Measurements from ENCODE around the gene IWS1.
"Not testable (repeated sequence)": the region's sequence is repeated elsewhere in the genome, so short reads cannot be mapped to it uniquely, and the experiment has no call there.

IWS1 gene

DNA sequence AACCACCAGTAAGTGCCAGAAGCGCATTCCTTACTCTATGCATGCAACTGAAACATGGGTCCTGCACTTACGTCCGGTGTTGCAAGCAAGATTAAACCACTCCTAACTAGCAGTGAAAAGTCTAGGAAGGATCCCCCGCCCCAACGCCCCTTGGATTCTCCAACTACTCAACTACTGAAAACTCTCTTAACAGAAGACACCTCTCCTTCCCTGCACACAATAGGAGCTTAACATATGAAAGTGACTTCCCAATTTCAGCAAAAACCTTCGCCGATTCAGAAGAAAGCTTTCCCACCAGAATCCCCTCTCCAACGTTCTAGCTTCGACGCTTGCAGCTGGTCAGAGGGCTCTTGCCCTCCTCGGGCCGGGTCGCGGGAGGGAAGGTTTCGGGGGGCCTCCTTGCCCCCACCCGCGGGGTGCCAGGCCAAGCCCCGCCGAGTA is 578 bp downstream of the IWS1 start:
- H3K4me3 Mint-ChIP-seq: peak overlapping the region; percentile 85
- peaks cover 43% of the 10 kb centered on the region for H3K36me3 Mint-ChIP-seq
- H3K27ac Mint-ChIP-seq: peak overlapping the region; percentile 97
- no peak for ATAC-seq
- H3K4me1 Mint-ChIP-seq: peaks cover 36% of the 10 kb centered on the region
- no peaks in the 10 kb centered on the region for H3K9me3 Mint-ChIP-seq
- DNase-seq (ENCODE audit: low spot score in 2 of 2): no peak

DNA sequence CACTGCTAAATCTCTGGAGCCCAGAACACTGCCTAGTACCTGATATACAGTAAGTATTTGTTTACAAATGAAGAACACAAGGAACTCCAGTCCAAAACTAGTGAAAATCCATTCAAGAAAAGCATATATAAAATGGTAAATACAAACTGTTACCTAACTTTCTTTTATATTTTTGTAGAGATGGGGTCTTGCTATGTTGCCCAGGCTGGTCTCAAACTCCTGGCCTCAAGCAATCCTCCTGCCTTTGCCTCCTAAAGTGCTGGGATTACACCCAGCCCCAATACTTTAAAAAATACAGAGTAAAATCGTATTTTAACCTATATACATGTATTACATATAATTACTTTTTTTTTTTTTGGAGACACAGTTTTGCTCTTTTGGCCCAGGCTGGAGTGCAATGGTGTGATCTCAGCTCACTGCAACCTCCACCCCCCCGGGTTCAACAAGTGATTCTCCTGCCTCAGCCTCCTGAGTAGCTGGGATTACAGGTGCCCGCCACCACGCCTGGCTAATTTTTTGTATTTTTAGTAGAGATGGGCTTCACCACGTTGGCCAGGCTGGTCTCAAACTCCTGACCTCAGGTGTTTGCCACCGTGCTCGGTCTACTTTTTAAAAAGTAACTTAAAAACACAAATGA is 2.0 kb downstream of the IWS1 start:
- Mint-ChIP-seq H3K4me3 (peak overlapping the region; percentile 85), H3K4me1 (peaks cover 42% of the 10 kb centered on the region), H3K36me3 (peaks cover 57% of the 10 kb centered on the region), H3K27ac (peak overlapping the region; percentile 19)
- not testable (repeated sequence) for ATAC-seq; H3K9me3 Mint-ChIP-seq; DNase-seq (ENCODE audit: low spot score in 2 of 2)

DNA sequence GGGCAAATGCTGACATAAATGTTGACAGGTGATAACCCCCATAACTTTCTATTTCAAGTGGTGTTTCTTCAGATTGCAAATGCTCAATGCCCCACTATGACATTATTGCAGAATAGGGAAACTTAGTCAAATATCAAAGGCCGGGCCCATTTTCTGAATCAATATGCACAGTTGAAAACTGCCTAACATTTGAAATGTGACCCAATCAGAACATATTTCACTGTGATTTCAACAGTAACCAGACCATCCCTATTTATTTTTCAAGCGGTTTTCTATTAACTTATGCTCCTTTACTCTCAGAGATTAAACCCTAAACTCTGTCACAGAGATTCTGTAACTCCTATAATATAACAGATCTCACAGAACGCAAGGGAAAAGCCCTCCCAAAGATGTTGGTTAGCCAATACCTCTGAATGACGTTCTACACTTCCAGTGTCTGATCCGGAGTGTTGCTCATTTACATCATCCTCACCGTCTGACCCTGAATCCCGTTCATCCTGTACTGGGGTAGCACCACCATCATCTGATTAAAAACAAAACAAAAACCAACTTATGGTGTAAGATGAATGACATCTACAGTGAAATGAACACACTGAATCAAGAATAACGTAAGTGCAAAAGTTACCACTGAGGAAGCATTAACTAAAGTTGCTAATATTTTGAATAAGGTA is 2.9 kb downstream of the IWS1 start:
- H3K4me1 Mint-ChIP-seq: peaks cover 42% of the 10 kb centered on the region
- H3K36me3 Mint-ChIP-seq: peaks cover 66% of the 10 kb centered on the region
- H3K27ac Mint-ChIP-seq: peak overlapping the region; percentile 19
- DNase-seq (ENCODE audit: low spot score in 2 of 2) (no peak), ATAC-seq (peak; percentile 57)
- no peaks in the 10 kb centered on the region for H3K9me3 Mint-ChIP-seq
- H3K4me3 Mint-ChIP-seq: peak overlapping the region; percentile 48

DNA sequence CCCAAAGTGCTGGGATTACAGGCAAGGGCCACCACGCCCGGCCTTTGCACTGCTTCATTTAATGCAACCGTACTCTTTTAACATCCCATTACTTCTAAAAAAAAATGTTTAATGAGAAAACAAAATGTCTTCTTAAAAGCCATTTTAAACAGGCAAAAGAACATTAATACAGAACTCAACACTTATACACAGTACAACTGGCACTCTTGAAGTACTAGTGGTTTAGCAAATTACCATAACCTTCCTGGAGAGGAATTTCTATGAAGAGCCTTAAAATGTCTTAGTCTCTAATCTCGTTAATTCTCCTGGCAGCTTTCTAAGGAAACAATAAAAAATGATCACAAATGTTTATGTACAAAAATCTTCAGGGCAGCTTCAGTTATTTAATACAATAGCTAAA is 5.9 kb downstream of the IWS1 start:
- ATAC-seq (no peak), DNase-seq (ENCODE audit: low spot score in 2 of 2) (no peak)
- H3K27ac Mint-ChIP-seq: peak overlapping the region; percentile 12
- H3K4me1 Mint-ChIP-seq: peaks cover 54% of the 10 kb centered on the region
- no peaks in the 10 kb centered on the region for H3K9me3 Mint-ChIP-seq
- H3K4me3 Mint-ChIP-seq: no peak overlapping the region
- H3K36me3 Mint-ChIP-seq: peaks cover 83% of the 10 kb centered on the region

DNA sequence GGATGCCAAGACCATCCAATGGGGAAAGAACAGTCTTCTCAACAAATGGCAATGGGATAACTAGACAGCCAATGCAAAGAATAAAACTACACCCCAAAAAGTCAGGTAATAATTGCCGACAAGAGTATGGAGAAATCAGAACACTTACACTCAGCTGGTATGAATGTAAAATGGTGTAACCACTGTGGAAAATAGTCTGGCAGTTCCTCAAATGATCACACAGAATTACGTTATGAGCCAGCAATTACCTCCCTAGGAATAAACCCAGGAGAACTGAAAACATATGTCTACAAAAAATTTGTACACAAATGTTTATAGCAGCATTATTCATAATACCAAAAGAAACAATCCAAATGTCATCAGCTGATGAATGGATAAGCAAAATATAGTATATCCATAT is 8.8 kb downstream of the IWS1 start:
- Mint-ChIP-seq H3K4me3 (no peak overlapping the region), H3K4me1 (peaks cover 64% of the 10 kb centered on the region), H3K9me3 (no peaks in the 10 kb centered on the region), H3K27ac (no peak overlapping the region), H3K36me3 (peaks cover 94% of the 10 kb centered on the region)
- DNase-seq (ENCODE audit: low spot score in 2 of 2) (no peak), ATAC-seq (no peak)

DNA sequence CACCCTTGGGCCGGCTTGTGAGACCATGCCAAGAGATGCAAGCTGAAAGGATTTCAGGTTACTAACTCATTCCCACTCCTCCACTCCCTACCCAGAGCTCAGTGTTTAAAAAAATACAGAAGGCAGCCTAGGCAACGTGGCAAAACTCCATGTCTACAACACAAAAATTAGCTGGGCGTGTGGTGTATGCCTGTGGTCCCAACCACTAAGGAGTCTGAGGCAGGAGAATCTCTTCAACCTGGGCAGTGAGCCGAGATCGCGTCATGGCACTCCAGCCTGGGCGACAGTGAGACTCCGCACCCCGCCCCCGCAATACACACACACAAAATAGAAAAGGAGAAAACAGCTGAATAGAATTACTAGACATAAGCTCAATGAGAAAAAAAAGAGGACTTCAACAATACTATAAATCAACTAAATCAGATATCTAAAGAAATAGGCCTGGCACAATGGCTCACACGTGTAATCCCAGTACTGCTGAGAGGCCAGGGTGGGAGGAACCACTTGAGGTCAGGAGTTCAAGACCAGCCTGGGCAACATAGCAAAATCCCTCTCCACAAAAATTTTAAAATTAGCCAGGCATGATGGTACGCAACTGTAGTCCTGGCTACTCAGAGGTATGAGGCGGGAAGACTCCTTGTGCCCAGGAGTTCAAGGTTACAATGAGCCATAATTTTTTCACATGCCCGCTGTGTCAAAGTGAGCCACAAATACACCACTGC is 10.1 kb downstream of the IWS1 start:
- DNase-seq (ENCODE audit: low spot score in 2 of 2) (no peak), ATAC-seq (no peak)
- Mint-ChIP-seq H3K27ac (peak overlapping the region; percentile 71), H3K4me1 (peaks cover 69% of the 10 kb centered on the region), H3K4me3 (no peak overlapping the region), H3K36me3 (peaks cover 81% of the 10 kb centered on the region), H3K9me3 (no peaks in the 10 kb centered on the region)

GRCh38 chr2:127515383-127515915 is 10.8 kb downstream of the IWS1 start:
- Mint-ChIP-seq H3K4me1 (peaks cover 75% of the 10 kb centered on the region), H3K36me3 (peaks cover 74% of the 10 kb centered on the region), H3K4me3 (no peak overlapping the region), H3K9me3 (no peaks in the 10 kb centered on the region), H3K27ac (peak overlapping the region; percentile 71)
- ATAC-seq (no peak), DNase-seq (ENCODE audit: low spot score in 2 of 2) (no peak)

DNA sequence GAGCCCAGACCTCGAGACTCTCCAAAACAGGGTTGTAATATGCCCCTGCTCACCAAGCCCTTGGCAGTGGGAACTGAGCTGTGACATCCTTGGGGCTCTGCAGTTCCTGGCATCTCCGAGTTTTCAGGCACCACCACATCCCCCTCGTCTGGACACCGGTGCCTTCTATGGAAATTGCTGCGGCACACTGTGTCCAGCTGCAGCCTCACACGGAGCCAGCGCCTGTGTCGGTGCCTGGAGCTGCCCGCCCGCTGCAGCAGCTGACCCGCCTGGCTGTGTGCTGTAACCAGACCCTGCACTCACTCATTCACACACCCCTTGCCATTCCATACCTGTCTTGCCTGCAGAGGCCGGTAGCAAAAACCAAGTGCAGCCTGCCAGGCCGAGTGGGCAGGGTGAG is 11.8 kb downstream of the IWS1 start:
- no peak for DNase-seq (ENCODE audit: low spot score in 2 of 2)
- Mint-ChIP-seq H3K4me1 (peaks cover 71% of the 10 kb centered on the region), H3K36me3 (peaks cover 69% of the 10 kb centered on the region), H3K27ac (peak overlapping the region; percentile 71), H3K9me3 (no peaks in the 10 kb centered on the region), H3K4me3 (no peak overlapping the region)
- ATAC-seq: no peak

DNA sequence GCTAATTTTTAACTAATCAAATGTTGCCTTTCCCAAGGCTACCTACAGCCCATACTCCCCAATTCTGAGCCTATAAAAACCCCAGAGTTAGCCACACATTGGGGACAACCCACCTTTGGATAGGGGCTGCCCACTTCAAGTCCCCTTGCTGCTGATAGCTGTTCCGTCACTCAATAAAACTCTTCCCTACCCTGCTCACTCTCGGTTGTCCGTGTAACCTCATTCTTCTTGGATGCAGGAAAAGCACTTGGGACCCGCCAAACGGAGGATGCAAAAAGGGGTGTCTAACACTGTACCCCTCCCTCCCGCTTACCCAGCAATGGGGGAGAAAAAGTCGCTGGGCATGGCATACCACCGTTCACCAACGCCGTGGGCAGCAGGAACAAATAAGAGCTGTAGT is 12.2 kb downstream of the IWS1 start:
- ATAC-seq: no peak
- Mint-ChIP-seq H3K27ac (peak overlapping the region; percentile 71), H3K9me3 (no peaks in the 10 kb centered on the region), H3K4me1 (peaks cover 69% of the 10 kb centered on the region), H3K36me3 (peaks cover 65% of the 10 kb centered on the region), H3K4me3 (no peak overlapping the region)
- no peak for DNase-seq (ENCODE audit: low spot score in 2 of 2)

- Mint-ChIP-seq H3K36me3 (peaks cover 54% of the 10 kb centered on the region), H3K4me1 (peaks cover 69% of the 10 kb centered on the region), H3K27ac (peak overlapping the region; percentile 48), H3K4me3 (no peak overlapping the region), H3K9me3 (no peaks in the 10 kb centered on the region)
- ATAC-seq (no peak), DNase-seq (ENCODE audit: low spot score in 2 of 2) (no peak)
Measured at GRCh38 chr2:127512362-127512761, 13.9 kb downstream of the IWS1 start.

DNA sequence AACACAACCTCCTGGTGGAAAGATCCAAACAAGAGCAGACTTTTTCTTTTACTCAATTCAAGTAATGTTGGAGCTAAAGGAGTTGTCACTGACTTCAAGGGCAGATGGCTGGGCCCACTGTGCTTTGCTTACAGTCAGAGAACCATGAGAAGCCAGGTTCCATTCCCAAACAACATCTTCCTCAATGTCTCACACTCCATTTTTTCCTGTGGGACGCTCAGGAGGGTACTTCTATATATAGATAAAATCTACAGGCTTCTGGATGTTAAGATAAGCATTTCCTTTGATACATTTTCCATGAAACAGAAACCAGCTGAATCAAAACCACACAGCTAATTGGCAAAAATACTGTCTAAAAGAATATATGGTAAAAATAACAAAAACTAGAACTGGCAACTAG is 14.4 kb downstream of the IWS1 start:
- H3K27ac Mint-ChIP-seq: peak overlapping the region; percentile 12
- H3K36me3 Mint-ChIP-seq: peaks cover 50% of the 10 kb centered on the region
- ATAC-seq (no peak), DNase-seq (ENCODE audit: low spot score in 2 of 2) (no peak)
- no peaks in the 10 kb centered on the region for H3K9me3 Mint-ChIP-seq
- peaks cover 65% of the 10 kb centered on the region for H3K4me1 Mint-ChIP-seq
- H3K4me3 Mint-ChIP-seq: no peak overlapping the region

DNA sequence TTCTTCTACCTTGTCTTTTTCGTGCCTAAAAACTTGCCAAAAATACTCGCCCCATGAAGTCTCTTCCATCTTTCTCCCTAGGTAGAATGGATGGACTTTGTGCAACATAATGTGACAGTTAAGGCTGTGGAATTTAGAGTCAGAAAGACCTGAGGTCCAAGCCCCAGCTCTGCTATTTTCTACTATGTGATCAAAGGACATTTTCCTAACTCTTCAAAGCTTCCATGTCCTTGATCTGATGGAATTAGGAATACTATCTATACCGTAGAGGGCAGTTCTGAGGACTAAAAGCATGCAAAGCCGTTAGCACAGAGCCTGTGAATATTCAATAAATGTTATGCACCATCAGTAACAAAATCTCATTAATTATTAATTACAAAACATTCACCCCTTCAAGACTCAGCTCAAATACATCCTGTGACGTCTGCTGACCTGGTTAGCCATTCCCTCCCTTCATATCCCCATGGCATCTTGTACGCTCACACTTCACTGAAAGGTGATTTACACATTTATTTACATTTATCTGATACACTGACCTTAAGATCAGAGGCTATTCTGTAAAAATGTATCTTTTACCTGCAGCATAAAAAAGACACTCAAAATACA is 15.1 kb downstream of the IWS1 start:
- DNase-seq (ENCODE audit: low spot score in 2 of 2): no peak
- peaks cover 58% of the 10 kb centered on the region for H3K4me1 Mint-ChIP-seq
- ATAC-seq: no peak
- peaks cover 46% of the 10 kb centered on the region for H3K36me3 Mint-ChIP-seq
- H3K9me3 Mint-ChIP-seq: no peaks in the 10 kb centered on the region
- peak overlapping the region; percentile 12 for H3K27ac Mint-ChIP-seq
- H3K4me3 Mint-ChIP-seq: no peak overlapping the region

GRCh38 chr2:127510073-127510472 is 16.2 kb downstream of the IWS1 start:
- H3K27ac Mint-ChIP-seq: no peak overlapping the region
- H3K36me3 Mint-ChIP-seq: peaks cover 46% of the 10 kb centered on the region
- ATAC-seq (no peak), DNase-seq (ENCODE audit: low spot score in 2 of 2) (no peak)
- peaks cover 46% of the 10 kb centered on the region for H3K4me1 Mint-ChIP-seq
- no peaks in the 10 kb centered on the region for H3K9me3 Mint-ChIP-seq
- no peak overlapping the region for H3K4me3 Mint-ChIP-seq

- Mint-ChIP-seq H3K4me1 (peaks cover 39% of the 10 kb centered on the region), H3K27ac (peak overlapping the region; percentile 27), H3K4me3 (no peak overlapping the region), H3K36me3 (peaks cover 46% of the 10 kb centered on the region), H3K9me3 (no peaks in the 10 kb centered on the region)
- DNase-seq (ENCODE audit: low spot score in 2 of 2): no peak
- ATAC-seq: peak; percentile 36
Measured at GRCh38 chr2:127508631-127509034, 17.7 kb downstream of the IWS1 start.

GRCh38 chr2:127508023-127508630 is 18.2 kb downstream of the IWS1 start:
- peak overlapping the region; percentile 27 for H3K27ac Mint-ChIP-seq
- H3K36me3 Mint-ChIP-seq: peaks cover 46% of the 10 kb centered on the region

More at GRCh38 chr2:127508023-127508630, 18.2 kb downstream of the IWS1 start:
- ATAC-seq: no peak
- Mint-ChIP-seq H3K4me1 (peaks cover 39% of the 10 kb centered on the region), H3K4me3 (no peak overlapping the region), H3K9me3 (no peaks in the 10 kb centered on the region)
- DNase-seq (ENCODE audit: low spot score in 2 of 2): no peak

Measured in stimulated activated effector memory CD8-positive, alpha-beta T cell treated with anti-CD3 and anti-CD28 coated beads, Interleukin-12 subunit alpha, Interleukin-12 subunit beta, amount 100 ng/mL, for 72 hours (primary cell).